GM12872 (cell line): ENCODE results near the gene RGS13.

Experiments used
- CTCF ChIP-seq: IDR thresholded peaks from 3 replicates; pipeline ENCODE4 v1.5.1; 2011; ENCODE audit warnings: low read depth, mild to moderate bottlenecking, low read length, moderate library complexity; ENCODE audit not compliant: insufficient read depth

The RGS13 gene

GRCh38 chr1:192627901-192628300 is 8.0 kb upstream of the RGS13 start:
- no peak for TF ChIP-seq CTCF

GRCh38 chr1:192628396-192629057 is 7.4 kb upstream of the RGS13 start:
- TF ChIP-seq CTCF: no peak

GRCh38 chr1:192629612-192630011 is 6.3 kb upstream of the RGS13 start:
- no peak for TF ChIP-seq CTCF

- no peak for TF ChIP-seq CTCF
These were observed 5.2 kb upstream of the RGS13 start for GRCh38 chr1:192630521-192631287.

- no peak for TF ChIP-seq CTCF
These were observed 4.2 kb upstream of the RGS13 start for GRCh38 chr1:192631749-192632148.

- TF ChIP-seq CTCF: no peak
These were observed 3.8 kb upstream of the RGS13 start for GRCh38 chr1:192632188-192632587.

GRCh38 chr1:192632641-192633532 is 3.1 kb upstream of the RGS13 start:
- no peak for TF ChIP-seq CTCF
